ENCODE results near the gene LAMA5.

The LAMA5 gene

DNA sequence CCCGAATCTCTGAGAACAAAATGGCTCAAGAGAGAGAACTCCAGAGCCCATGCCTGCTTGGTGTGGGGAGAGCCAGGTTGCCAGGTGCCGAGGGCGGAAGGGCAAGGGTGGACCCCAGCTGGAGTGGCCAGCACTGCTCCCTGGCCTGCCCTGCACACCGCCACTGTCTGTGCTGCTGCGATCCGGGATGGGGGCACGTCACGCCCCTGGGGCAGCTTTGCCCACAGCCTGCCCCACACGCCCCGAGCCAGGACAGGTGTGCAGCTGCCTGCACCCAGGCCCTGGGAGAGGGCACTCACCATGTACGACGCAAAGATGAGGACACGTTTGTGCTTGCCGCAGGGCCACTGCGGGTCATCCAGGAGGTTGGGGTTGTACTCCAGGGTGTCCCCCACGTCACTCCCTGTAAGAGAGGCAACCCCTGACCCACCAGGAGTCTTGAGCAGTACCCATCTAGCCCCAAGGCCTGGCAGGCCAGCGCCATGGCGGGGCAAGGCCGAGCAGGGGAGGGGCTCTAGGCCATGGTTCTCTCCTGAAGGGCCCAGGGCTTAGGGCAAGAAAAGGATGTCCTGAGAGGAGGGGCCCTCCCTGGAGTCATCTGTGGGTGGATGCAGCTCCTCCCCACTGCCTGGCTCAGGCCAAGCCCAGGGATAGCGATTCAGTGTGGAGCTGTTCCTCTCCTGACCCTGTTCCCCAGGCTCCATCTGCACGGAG, 25.7 kb upstream of the LAMA5 start:
- DNase-seq (ENCODE audit: low read depth in 2 of 2), result no peak
- H3K4me3 ChIP-seq (replicated peaks in 1 of 2; ENCODE audit: low read depth in 2 of 2, low read length in 2 of 2), result no peak overlapping the region
- TF ChIP-seq, protein P1, sequence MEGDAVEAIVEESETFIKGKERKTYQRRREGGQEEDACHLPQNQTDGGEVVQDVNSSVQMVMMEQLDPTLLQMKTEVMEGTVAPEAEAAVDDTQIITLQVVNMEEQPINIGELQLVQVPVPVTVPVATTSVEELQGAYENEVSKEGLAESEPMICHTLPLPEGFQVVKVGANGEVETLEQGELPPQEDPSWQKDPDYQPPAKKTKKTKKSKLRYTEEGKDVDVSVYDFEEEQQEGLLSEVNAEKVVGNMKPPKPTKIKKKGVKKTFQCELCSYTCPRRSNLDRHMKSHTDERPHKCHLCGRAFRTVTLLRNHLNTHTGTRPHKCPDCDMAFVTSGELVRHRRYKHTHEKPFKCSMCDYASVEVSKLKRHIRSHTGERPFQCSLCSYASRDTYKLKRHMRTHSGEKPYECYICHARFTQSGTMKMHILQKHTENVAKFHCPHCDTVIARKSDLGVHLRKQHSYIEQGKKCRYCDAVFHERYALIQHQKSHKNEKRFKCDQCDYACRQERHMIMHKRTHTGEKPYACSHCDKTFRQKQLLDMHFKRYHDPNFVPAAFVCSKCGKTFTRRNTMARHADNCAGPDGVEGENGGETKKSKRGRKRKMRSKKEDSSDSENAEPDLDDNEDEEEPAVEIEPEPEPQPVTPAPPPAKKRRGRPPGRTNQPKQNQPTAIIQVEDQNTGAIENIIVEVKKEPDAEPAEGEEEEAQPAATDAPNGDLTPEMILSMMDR (IDR thresholded peaks at IDR 0.05; ENCODE audit: low read depth, low read length), result no peak

- DNase-seq (ENCODE audit: low read depth in 2 of 2), result no peak
- H3K4me3 ChIP-seq (replicated peaks in 1 of 2; ENCODE audit: low read depth in 2 of 2, low read length in 2 of 2), result no peak overlapping the region
- TF ChIP-seq, protein P1 (IDR thresholded peaks at IDR 0.05; ENCODE audit: low read depth, low read length), result no peak
Observed at GRCh38 chr20:62392077-62392418, 24.9 kb upstream of the LAMA5 start.

DNA sequence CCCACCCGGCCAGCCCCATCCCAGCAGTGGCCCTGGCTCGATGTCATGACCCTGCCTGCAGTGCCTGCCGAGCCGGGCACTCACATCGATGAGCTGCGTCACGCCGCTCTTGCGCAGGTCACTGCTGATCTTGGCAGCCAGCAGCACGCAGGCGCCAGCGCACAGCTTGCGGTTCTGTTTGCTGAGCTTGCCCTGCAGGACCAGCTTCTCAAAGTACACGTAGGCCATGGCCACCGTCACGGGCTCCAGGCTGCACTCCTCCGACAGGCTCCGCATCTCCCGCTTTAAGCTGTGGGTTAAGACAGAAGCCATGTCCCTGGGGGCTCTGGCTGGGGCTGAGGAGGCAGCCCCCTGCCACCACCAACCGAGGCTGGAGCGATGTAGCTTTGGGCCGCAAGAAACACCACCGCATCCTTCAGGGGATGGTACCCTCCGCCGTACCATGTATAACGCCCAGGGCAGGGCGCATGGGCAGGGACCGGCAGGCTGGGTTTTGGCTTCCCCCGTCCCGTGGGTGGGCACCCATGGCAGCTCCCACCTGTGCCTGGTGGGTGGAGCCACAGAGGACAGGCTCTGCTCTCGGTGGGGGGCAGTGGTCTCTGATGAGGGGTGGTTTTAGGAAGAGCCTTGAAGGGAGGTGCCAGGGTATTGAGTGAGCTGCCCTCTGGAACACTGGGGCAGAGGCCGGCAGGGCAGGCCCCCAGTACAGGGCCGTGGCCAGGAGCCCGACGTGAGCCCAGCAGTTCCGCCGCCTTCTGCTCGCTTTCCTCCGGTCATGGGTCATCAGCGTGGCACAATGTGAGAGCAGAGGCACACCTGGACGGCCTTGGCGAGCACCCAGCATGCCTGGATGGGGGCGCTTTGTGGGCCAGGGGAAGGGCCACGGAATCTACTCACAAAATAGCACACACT, 24.3 kb upstream of the LAMA5 start:
- DNase-seq (ENCODE audit: low read depth in 2 of 2), result no peak
- no peak overlapping the region for H3K4me3 ChIP-seq (replicated peaks in 1 of 2; ENCODE audit: low read depth in 2 of 2, low read length in 2 of 2)
- TF ChIP-seq, protein P1 (IDR thresholded peaks at IDR 0.05; ENCODE audit: low read depth, low read length), result no peak

- TF ChIP-seq, protein P1 (IDR thresholded peaks at IDR 0.05; ENCODE audit: low read depth, low read length), result no peak
- DNase-seq (ENCODE audit: low read depth in 2 of 2), result no peak
- H3K4me3 ChIP-seq (replicated peaks in 1 of 2; ENCODE audit: low read depth in 2 of 2, low read length in 2 of 2), result no peak overlapping the region
Observed at GRCh38 chr20:62390317-62391164, 23.4 kb upstream of the LAMA5 start.

DNA sequence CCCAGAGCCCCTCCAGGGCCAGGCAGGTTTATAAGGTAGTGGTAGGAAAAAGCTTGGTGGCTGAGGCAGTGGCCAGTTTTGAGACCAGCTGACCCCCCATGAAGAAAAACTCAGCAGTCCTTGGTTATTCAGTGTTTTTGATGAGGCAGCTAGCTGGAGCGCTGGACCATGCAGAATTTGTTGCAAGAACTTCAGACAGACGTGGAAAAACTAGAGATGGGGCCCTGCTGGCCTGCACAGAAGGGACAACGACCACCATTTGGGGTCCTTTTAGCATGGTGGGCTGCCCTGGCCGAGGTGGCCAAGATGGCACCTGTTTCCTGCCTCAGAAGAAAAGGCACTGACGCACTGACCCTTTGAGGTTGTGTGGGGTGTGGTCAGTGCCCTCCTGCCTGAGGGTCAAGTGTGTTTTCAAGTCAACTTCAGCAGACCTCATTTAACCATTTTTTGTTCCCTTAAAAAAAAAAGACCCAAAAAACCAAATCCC, 22.5 kb upstream of the LAMA5 start:
- H3K4me3 ChIP-seq (replicated peaks in 1 of 2; ENCODE audit: low read depth in 2 of 2, low read length in 2 of 2), result no peak overlapping the region
- TF ChIP-seq, protein P1 (IDR thresholded peaks at IDR 0.05; ENCODE audit: low read depth, low read length), result no peak
- DNase-seq (ENCODE audit: low read depth in 2 of 2), result no peak

DNA sequence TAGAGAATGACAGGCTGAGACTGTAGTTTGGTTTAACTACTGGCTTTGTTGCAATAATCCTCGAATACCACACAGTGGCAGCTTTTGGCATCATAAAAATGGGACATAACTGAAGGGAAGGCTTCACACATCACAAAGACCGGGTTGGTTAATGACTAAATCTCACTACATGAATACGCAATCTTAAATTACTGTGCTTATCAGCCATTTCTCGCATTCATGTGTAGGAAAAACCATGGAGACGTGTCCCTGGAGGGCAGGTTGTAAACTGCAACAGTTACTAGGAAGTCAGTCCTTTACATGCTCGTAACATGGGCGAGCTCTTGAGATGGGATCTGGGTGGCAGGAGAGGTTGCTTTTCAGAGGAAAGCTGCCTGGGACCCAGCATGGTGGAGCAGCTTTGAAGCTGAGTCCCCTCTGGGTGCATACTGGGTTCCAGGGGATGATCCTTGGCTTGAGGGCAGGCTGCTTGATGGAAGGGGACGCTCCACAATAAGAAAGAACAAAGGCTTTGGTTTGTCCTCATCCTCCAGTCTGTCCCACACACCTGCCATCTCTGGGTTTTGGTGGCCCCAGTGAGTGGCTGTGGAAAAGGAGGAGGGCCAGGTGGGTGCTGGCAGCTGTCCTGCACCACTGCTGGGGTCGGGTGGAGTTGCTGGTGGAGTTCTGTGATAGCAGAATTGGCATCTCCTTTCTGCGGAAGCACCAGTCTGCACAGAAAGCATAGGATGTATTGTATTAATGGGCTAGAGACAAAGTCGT, 21.9 kb upstream of the LAMA5 start:
- TF ChIP-seq, protein P1 (IDR thresholded peaks at IDR 0.05; ENCODE audit: low read depth, low read length), result no peak
- no peak for DNase-seq (ENCODE audit: low read depth in 2 of 2)
- no peak overlapping the region for H3K4me3 ChIP-seq (replicated peaks in 1 of 2; ENCODE audit: low read depth in 2 of 2, low read length in 2 of 2)

Data from cardiac fibroblast (primary cell).